Ascending aorta (tissue), 2 donors: ENCODE data around the gene RIN3. TPM values are rescaled to one million over a fixed set of nuclear protein-coding genes. Genes with fewer than 3 reads are reported as not detected.
A peak's percentile ranks its signal among the peaks of the same experiment; 100 is the strongest.
"Not testable (repeated sequence)": the region's sequence is repeated elsewhere in the genome, so short reads cannot be mapped to it uniquely, and the experiment has no call there.

Experiments
- DNase-seq, 2 donors: peaks; one replicate each; pipeline ENCODE4 v3.0.0-alpha.2; 2019; ENCODE audit warnings: low spot score in 2 of 2
- H3K27ac ChIP-seq, 2 donors: fragments of 200-600 bp; sonication (generic); one replicate each; pipeline ENCODE4 v1.5.1; 2016 to 2017; ENCODE audit warnings: mild to moderate bottlenecking in 1 of 2
- H3K27me3 ChIP-seq: fragments of 200-600 bp; sonication (generic); one replicate; pipeline ENCODE4 v1.5.1; 2017
- H3K36me3 ChIP-seq, 2 donors: fragments of 200-600 bp; sonication (generic); one replicate each; pipeline ENCODE4 v1.5.1; 2016
- H3K4me1 ChIP-seq, 2 donors: fragments of 200-600 bp; sonication (generic); one replicate each; pipeline ENCODE4 v1.5.1; 2016 to 2017; ENCODE audit warnings: mild to moderate bottlenecking in 1 of 2
- H3K4me3 ChIP-seq, 2 donors: fragments of 200-600 bp; sonication (generic); one replicate each; pipeline ENCODE4 v1.5.1; 2016 to 2017; ENCODE audit warnings: mild to moderate bottlenecking in 1 of 2
- H3K9me3 ChIP-seq, 2 donors: fragments of 200-600 bp; sonication (generic); one replicate each; pipeline ENCODE4 v1.5.1; 2016
- intact Hi-C: fragments of 100-400 bp; cut with DNase I; formaldehyde crosslinking; loops from one replicate; pipeline ENCODE4 v1.15.1; 2023
- total RNA-seq: library from RNA; depleted of rRNA; stranded (reverse); fragments of >200 nt; gene quantifications from one replicate; pipeline ENCODE4 v1.1.0, GENCODE V29; 2016
- TF ChIP-seq, protein P1 (sequence below), 3 experiments: fragments of 200-600 bp in 2 of 3; fragments of 450-650 bp in 1 of 3; sonication (generic) in 2 of 3; IDR thresholded peaks; one replicate each; pipeline ENCODE4 v1.5.1; 2016 to 2019; ENCODE audit warnings: antibody characterized with exemption in 3 of 3, mild to moderate bottlenecking in 1 of 3, moderate library complexity in 1 of 3

Gene RIN3
- total RNA-seq, 1 donor from 2014 or later = 30.3 TPM

DNA sequence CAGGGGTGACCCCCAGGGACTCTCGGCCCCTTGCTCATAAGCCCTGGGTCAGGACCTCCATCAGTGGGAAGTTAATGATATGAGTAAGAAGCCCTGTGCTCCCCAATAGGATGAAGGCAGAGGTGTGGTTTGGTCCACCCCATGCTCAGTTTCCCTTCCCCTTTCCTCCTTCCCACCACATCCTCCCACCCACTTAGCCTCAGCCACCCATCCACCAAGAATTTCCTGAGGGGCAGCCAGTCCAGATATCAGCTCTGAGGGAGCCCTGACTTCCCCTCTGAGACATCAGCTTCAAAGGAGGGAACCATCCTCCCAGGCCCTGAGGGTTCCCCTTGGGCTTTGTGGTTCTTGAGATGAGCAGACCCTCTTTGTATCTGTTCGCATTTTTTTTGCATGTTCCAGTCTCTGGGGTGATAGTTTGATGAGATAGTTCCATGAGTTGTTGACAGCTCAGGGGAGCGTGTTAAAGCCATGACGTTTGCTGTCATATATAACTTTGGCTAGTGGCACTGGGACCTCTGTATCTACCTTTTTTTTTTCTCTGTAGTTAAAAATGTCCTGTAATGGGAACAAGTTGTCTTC lies 163.6 kb downstream of the RIN3 start:
- no peak for DNase-seq
- intact Hi-C loops = loop anchor here (5.0 kb wide), 1 partner anchor 545 kb away; no protein-coding TSS in a partner anchor
- Histone ChIP-seq H3K27me3 (no peaks in the 10 kb centered on the region), H3K27ac (peak overlapping the region in 1 of 2 donors; percentile 30), H3K9me3 (no peaks in the 10 kb centered on the region), H3K4me1 (no peaks in the 10 kb centered on the region), H3K4me3 (no peak overlapping the region), H3K36me3 (peaks cover 30 to 47% of the 10 kb centered on the region in 2 donors)
- TF ChIP-seq, protein P1, sequence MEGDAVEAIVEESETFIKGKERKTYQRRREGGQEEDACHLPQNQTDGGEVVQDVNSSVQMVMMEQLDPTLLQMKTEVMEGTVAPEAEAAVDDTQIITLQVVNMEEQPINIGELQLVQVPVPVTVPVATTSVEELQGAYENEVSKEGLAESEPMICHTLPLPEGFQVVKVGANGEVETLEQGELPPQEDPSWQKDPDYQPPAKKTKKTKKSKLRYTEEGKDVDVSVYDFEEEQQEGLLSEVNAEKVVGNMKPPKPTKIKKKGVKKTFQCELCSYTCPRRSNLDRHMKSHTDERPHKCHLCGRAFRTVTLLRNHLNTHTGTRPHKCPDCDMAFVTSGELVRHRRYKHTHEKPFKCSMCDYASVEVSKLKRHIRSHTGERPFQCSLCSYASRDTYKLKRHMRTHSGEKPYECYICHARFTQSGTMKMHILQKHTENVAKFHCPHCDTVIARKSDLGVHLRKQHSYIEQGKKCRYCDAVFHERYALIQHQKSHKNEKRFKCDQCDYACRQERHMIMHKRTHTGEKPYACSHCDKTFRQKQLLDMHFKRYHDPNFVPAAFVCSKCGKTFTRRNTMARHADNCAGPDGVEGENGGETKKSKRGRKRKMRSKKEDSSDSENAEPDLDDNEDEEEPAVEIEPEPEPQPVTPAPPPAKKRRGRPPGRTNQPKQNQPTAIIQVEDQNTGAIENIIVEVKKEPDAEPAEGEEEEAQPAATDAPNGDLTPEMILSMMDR (IDR thresholded peaks at IDR 0.05) = no peak

DNA sequence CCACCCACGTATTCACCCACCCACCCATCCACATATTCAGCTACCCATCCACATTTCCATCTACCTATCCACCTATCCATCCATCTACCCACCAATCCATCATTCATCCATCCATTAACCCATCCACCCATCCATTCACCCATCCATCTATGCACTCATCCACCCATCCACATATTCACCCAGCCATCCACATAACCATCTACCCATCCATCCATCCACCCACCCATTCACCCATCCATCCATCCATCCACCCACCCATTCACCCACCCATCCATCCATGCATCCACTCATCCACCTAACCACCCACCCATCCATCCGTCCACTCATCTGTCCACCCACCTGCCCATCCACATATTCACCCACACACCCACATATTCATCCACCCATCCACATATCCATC lies 164.4 kb downstream of the RIN3 start:
- Histone ChIP-seq H3K27me3 (no peaks in the 10 kb centered on the region), H3K36me3 (peaks cover 30 to 47% of the 10 kb centered on the region in 2 donors), H3K4me3 (no peak overlapping the region), H3K27ac (no peak overlapping the region), H3K9me3 (no peaks in the 10 kb centered on the region), H3K4me1 (no peaks in the 10 kb centered on the region)
- intact Hi-C loops = loop anchor here (5.0 kb wide), 1 partner anchor 546 kb away; no protein-coding TSS in a partner anchor
- no peak for DNase-seq
- TF ChIP-seq, protein P1 (IDR thresholded peaks at IDR 0.05) = no peak

- Histone ChIP-seq H3K4me3 (no peak overlapping the region), H3K27ac (no peak overlapping the region), H3K4me1 (no peaks in the 10 kb centered on the region), H3K36me3 (peaks cover 30 to 47% of the 10 kb centered on the region in 2 donors), H3K27me3 (no peaks in the 10 kb centered on the region), H3K9me3 (no peaks in the 10 kb centered on the region)
- intact Hi-C loops = loop anchor here (5.0 kb wide), 1 partner anchor 546 kb away; no protein-coding TSS in a partner anchor
- DNase-seq = no peak
- TF ChIP-seq, protein P1 (IDR thresholded peaks at IDR 0.05) = no peak
Measured at GRCh38 chr14:92678766-92679165, 165.2 kb downstream of the RIN3 start.

- Histone ChIP-seq H3K4me3 (no peak overlapping the region), H3K27ac (no peak overlapping the region), H3K27me3 (no peaks in the 10 kb centered on the region), H3K4me1 (no peaks in the 10 kb centered on the region), H3K9me3 (no peaks in the 10 kb centered on the region), H3K36me3 (peaks cover 30 to 47% of the 10 kb centered on the region in 2 donors)
- no peak for DNase-seq
- TF ChIP-seq, protein P1 (IDR thresholded peaks at IDR 0.05) = no peak
- intact Hi-C loops = loop anchor here (5.0 kb wide), 1 partner anchor 547 kb away; no protein-coding TSS in a partner anchor
Measured at GRCh38 chr14:92679246-92679645, 165.7 kb downstream of the RIN3 start.

DNA sequence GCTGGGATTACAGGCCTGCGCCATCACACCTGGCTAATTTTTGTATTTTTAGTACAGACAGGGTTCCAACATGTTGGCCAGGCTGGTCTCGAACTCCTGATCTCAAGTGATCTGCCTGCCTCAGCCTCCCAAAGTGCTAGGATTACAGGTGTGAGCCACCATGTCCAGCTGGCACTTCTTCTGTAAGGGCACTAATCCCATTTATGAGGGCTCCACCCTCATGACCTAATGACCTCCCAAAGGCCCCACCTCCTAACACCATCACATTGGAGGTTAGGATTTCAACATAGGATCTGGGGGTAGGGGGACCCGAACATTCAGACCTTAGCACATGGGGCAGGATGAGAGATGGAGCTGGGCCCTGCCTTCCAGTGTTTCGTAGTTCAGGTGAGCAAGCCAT lies 166.7 kb downstream of the RIN3 start:
- peak overlapping the region in 1 of 2 donors; percentile 65 for H3K27ac ChIP-seq
- peaks cover 35 to 49% of the 10 kb centered on the region in 2 donors for H3K36me3 ChIP-seq
- H3K4me1 ChIP-seq, H3K4me3 ChIP-seq, H3K9me3 ChIP-seq, DNase-seq, H3K27me3 ChIP-seq: not testable (repeated sequence)
- intact Hi-C loops = loop anchor here (2.0 to 5.0 kb wide), 3 partner anchors 78 to 220 kb away; partner anchors contain the start of gene RIN3

GRCh38 chr14:92680781-92681650 lies 167.4 kb downstream of the RIN3 start:
- H3K27me3 ChIP-seq = no peaks in the 10 kb centered on the region
- H3K27ac ChIP-seq = peak overlapping the region in 1 of 2 donors; percentile 65
- H3K4me1 ChIP-seq = no peaks in the 10 kb centered on the region
- intact Hi-C loops = loop anchor here (2.0 to 5.0 kb wide), 3 partner anchors 79 to 220 kb away; partner anchors contain the start of gene RIN3
- no peaks in the 10 kb centered on the region for H3K9me3 ChIP-seq
- peaks cover 39 to 50% of the 10 kb centered on the region in 2 donors for H3K36me3 ChIP-seq
- DNase-seq = peak; percentile 50 to 86
- H3K4me3 ChIP-seq = no peak overlapping the region
- TF ChIP-seq, protein P1 (IDR thresholded peaks at IDR 0.05) = peak; percentile 87 to 98 (median 94)
